Osteocyte (in vitro differentiated cells): ENCODE measurements around the gene TBX6. TPM values are rescaled to one million over a fixed set of nuclear protein-coding genes. Genes with fewer than 3 reads are reported as not detected.

Source experiments
- DNase-seq: peaks from one replicate; pipeline ENCODE4 v3.0.0; 2021; ENCODE audit warnings: mixed read lengths; ENCODE audit not compliant: unreplicated experiment; ENCODE audit errors: extremely low spot score
- H3K27ac Mint-ChIP-seq: one replicate; pipeline ENCODE4 v1.8.0; 2021; ENCODE audit warnings: mild to moderate bottlenecking, mixed read lengths; ENCODE audit not compliant: unreplicated experiment
- H3K27me3 Mint-ChIP-seq: one replicate; pipeline ENCODE4 v1.8.0; 2021; ENCODE audit warnings: mixed read lengths; ENCODE audit not compliant: unreplicated experiment
- H3K36me3 Mint-ChIP-seq: one replicate; pipeline ENCODE4 v1.8.0; 2021; ENCODE audit warnings: mixed read lengths; ENCODE audit not compliant: unreplicated experiment
- H3K4me1 Mint-ChIP-seq: one replicate; pipeline ENCODE4 v1.8.0; 2021; ENCODE audit warnings: mixed read lengths; ENCODE audit not compliant: unreplicated experiment
- H3K4me3 Mint-ChIP-seq: one replicate; pipeline ENCODE4 v1.8.0; 2021; ENCODE audit warnings: mild to moderate bottlenecking, moderate library complexity, mixed read lengths; ENCODE audit not compliant: unreplicated experiment
- H3K9me3 Mint-ChIP-seq: one replicate; pipeline ENCODE4 v1.8.0; 2021; ENCODE audit warnings: mixed read lengths; ENCODE audit not compliant: unreplicated experiment
- total RNA-seq: library from RNA; stranded (reverse); gene quantifications from 2 replicates; pipeline ENCODE4 v1.2.1, GENCODE V29; 2021
- TF ChIP-seq, protein P1 (sequence below): fragments of 200-600 bp; sonication (generic); IDR thresholded peaks from 2 replicates; pipeline ENCODE4 v1.5.0; 2021; ENCODE audit warnings: antibody characterized with exemption, mild to moderate bottlenecking, moderate library complexity

The TBX6 gene
- total RNA-seq, 1 donor from 2014 or later, result 0.75 TPM

DNA sequence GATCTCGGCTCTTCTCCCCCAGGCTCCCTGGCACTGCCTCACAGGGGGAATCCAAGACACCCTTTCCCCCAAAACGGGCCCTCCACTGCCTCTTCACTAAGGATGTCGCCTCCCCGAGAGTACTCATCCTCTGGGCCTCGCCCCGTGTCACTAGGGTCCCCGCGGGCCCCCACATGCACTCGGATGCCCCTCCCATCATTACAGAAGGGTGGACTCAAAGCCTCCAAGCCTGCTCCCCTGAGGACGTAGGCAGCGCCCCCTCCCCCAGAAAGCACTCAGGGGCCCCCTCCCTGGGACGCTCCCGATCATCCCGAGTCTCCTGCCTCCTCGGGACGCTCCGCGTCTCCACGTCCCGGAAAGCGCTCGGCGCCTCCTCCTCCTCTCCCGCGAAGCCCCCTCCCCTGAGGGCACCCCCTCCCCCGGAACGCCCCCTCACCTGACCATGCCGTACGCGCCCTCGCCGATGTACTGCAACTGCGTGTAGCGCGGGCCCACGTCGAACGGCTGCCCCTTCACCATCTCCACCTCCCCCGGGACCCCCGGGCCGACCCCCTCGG lies 31.0 kb upstream of the TBX6 start:
- peaks cover 5% of the 10 kb centered on the region for H3K36me3 Mint-ChIP-seq

DNA sequence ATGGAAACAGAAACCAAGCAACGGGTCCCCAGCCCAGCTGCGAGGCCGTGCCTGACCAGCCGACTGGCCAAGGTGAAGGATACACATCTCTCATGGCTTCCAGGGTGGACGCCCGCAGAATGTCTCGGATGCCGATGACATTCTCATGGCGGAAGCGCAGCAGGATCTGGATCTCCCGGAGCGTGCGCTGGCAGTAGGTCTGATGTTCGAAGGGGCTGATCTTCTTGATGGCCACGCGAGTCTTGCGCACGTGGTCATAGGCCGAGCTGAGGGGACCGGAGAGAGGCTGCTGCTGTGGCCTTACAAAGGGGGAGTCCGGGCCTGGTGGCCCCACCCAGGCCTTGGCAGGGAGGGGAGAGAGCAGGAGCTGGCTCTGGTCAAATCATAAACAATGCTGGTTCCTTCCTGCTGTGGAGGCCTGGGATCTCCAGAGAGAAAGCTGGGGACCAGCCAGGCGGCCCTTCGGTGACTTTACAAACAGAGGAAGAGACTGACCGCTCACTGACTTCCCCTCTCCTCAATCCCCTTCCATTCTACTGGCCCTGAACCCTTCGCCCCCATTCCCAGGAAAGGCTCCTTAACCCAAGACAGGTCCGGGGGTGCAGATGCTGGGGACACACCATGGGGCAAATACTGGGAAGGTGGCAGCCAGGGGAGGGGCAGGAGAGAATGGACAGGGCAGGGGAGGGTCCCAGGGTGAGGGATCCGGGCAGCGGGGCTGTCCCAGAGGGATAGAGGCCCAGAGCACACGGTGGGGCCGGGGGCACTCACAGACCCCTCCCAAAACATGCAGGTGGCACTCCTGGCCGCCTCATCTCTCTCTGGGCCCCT lies 30.2 kb upstream of the TBX6 start:
- Mint-ChIP-seq H3K4me3 (peak overlapping the region; percentile 86), H3K4me1 (peaks cover 22% of the 10 kb centered on the region), H3K27ac (peak overlapping the region; percentile 85), H3K9me3 (no peaks in the 10 kb centered on the region), H3K27me3 (no peaks in the 10 kb centered on the region), H3K36me3 (peaks cover 5% of the 10 kb centered on the region)
- no peak for DNase-seq
- TF ChIP-seq, protein P1, sequence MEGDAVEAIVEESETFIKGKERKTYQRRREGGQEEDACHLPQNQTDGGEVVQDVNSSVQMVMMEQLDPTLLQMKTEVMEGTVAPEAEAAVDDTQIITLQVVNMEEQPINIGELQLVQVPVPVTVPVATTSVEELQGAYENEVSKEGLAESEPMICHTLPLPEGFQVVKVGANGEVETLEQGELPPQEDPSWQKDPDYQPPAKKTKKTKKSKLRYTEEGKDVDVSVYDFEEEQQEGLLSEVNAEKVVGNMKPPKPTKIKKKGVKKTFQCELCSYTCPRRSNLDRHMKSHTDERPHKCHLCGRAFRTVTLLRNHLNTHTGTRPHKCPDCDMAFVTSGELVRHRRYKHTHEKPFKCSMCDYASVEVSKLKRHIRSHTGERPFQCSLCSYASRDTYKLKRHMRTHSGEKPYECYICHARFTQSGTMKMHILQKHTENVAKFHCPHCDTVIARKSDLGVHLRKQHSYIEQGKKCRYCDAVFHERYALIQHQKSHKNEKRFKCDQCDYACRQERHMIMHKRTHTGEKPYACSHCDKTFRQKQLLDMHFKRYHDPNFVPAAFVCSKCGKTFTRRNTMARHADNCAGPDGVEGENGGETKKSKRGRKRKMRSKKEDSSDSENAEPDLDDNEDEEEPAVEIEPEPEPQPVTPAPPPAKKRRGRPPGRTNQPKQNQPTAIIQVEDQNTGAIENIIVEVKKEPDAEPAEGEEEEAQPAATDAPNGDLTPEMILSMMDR, result no peak

More for the DNA sequence above, 31.0 kb upstream of the TBX6 start:
- DNase-seq, result no peak
- H3K4me3 Mint-ChIP-seq, result peak overlapping the region; percentile 86
- H3K4me1 Mint-ChIP-seq, result peaks cover 22% of the 10 kb centered on the region
- peak overlapping the region; percentile 82 for H3K27ac Mint-ChIP-seq
- H3K9me3 Mint-ChIP-seq, result no peaks in the 10 kb centered on the region
- H3K27me3 Mint-ChIP-seq, result no peaks in the 10 kb centered on the region
- TF ChIP-seq, protein P1, result no peak

DNA sequence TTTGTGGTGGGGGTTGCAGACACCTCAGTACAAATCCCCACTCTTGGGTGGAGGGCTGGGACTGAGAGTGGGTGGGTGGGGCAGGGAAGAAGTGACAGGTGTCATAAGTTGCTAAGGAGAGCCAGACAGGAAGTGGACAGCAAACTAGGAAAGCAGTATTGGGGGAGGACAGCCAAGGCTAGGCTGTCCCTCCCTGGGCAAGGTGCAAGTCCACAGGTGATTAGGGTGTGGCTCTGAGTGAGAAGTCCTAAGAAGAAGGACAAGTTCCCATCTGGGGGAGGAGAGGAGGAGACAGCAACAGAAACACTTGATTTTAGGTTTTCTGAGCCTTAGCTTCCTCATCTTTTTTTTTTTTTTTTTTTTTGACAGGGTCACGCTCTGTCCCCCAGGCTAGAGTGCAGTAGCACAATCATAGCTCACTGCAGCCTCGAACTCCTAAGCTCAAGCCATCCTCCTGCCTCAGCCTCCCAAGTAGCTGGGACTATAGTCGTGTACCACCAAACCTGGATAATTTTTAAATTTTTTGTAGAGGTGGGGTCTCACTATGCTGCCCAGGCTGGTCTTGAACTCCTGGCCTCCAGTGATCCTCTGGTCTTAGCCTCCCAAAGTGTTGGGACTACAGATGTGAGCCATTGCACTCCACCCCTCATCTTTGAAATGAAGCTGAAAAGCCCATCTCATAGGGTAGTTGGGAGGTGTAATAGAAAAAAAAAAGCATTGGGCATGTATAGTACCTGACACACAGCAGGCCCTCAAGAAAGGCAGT lies 28.8 kb upstream of the TBX6 start:
- Mint-ChIP-seq H3K4me1 (peaks cover 22% of the 10 kb centered on the region), H3K9me3 (no peaks in the 10 kb centered on the region), H3K27me3 (no peaks in the 10 kb centered on the region), H3K27ac (no peak overlapping the region), H3K36me3 (peaks cover 5% of the 10 kb centered on the region), H3K4me3 (no peak overlapping the region)
- DNase-seq, result no peak
- TF ChIP-seq, protein P1, result no peak

DNA sequence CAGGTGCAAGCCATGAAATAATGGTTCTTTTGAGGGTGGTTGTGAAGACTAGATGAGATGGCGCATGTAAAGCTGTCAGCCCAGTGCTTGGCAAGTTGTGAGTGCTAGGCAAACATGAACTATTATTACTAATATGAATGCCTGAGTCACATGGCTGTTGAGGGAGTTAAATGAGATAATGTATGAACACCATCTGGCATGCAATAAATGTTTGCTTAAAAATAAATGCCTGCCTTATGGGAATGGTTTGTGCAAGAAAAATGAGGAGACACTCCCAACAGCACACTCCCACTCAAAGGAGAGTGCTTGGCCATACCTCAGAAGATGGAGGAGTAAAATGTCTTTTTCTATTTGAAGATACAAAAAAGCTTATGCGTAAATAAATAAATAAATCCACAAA lies 27.7 kb upstream of the TBX6 start:
- Mint-ChIP-seq H3K4me1 (peaks cover 20% of the 10 kb centered on the region), H3K4me3 (no peak overlapping the region), H3K9me3 (no peaks in the 10 kb centered on the region), H3K36me3 (peaks cover 8% of the 10 kb centered on the region), H3K27me3 (no peaks in the 10 kb centered on the region), H3K27ac (no peak overlapping the region)
- TF ChIP-seq, protein P1, result no peak
- DNase-seq, result no peak

DNA sequence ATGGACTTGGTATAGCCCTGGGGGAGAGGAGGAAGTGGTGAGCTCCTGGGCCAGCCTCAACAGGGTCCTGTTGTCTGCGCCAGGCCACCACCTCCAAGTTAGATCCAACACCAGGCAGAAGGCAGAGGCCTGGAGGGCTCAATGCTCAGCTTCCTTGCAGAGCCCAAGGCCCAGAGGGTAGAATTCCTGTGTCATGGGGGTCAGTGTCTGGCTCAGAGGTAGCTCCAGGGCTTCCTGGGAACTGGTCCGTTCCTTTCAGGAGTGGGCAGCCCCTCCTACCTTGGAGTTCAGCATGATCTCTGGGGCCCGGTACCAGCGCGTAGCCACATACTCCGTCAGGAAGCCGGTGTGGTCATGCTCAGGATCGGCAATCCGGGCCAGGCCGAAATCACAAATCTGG lies 26.0 kb upstream of the TBX6 start:
- H3K27me3 Mint-ChIP-seq, result no peaks in the 10 kb centered on the region
- H3K9me3 Mint-ChIP-seq, result no peaks in the 10 kb centered on the region
- H3K36me3 Mint-ChIP-seq, result peaks cover 8% of the 10 kb centered on the region

More for the DNA sequence above, 26.0 kb upstream of the TBX6 start:
- TF ChIP-seq, protein P1, result no peak
- Mint-ChIP-seq H3K27ac (no peak overlapping the region), H3K4me1 (peaks cover 20% of the 10 kb centered on the region), H3K4me3 (no peak overlapping the region)
- no peak for DNase-seq
